Right renal cortex interstitium (tissue), 3 donors: Measurements from ENCODE around the gene ATP6V0A4. TPM values are rescaled to one million over a fixed set of nuclear protein-coding genes. Genes with fewer than 3 reads are reported as not detected.
"Not testable (repeated sequence)": the region's sequence is repeated elsewhere in the genome, so short reads cannot be mapped to it uniquely, and the experiment has no call there.

Source experiments
- DNase-seq, 3 donors: peaks; one replicate each; pipeline ENCODE4 v3.0.0-alpha.2; 2013; ENCODE audit warnings: low read depth in 3 of 3, low spot score in 2 of 3
- polyA plus RNA-seq, 3 donors: library from polyadenylated mRNA; unstranded; fragments of 120-200 nt; gene quantifications; one replicate each; pipeline ENCODE4 v1.2.1, GENCODE V29; 2013; ENCODE audit not compliant: insufficient read length in 3 of 3

ATP6V0A4 gene
- polyA plus RNA-seq, 3 donors = 78.9 to 81.5 (median 81.4) TPM

GRCh38 chr7:138752518-138753149, 45.4 kb downstream of the ATP6V0A4 start:
- DNase-seq = no peak

GRCh38 chr7:138750901-138751464, 47.0 kb downstream of the ATP6V0A4 start:
- no peak for DNase-seq

- no peak for DNase-seq
Measured at GRCh38 chr7:138750473-138750872, 47.5 kb downstream of the ATP6V0A4 start.

GRCh38 chr7:138749960-138750359, 48.0 kb downstream of the ATP6V0A4 start:
- no peak for DNase-seq

- no peak for DNase-seq
Measured at GRCh38 chr7:138748666-138749065, 49.3 kb downstream of the ATP6V0A4 start.

GRCh38 chr7:138746073-138746472, 51.9 kb downstream of the ATP6V0A4 start:
- DNase-seq = no peak

GRCh38 chr7:138745189-138745588, 52.8 kb downstream of the ATP6V0A4 start:
- DNase-seq = no peak

- DNase-seq = no peak
Measured at GRCh38 chr7:138741453-138741735, 56.6 kb downstream of the ATP6V0A4 start.

GRCh38 chr7:138739859-138740258, 58.1 kb downstream of the ATP6V0A4 start:
- DNase-seq = no peak

- DNase-seq = peak; percentile 83 to 88 (median 83)
Measured at GRCh38 chr7:138738551-138739335, 59.3 kb downstream of the ATP6V0A4 start.

GRCh38 chr7:138738114-138738513, 59.9 kb downstream of the ATP6V0A4 start:
- DNase-seq = no peak

- DNase-seq = no peak
Measured at GRCh38 chr7:138735399-138735798, 62.6 kb downstream of the ATP6V0A4 start.

GRCh38 chr7:138731733-138732132, 66.3 kb downstream of the ATP6V0A4 start:
- not testable (repeated sequence) for DNase-seq

GRCh38 chr7:138729444-138729843, 68.6 kb downstream of the ATP6V0A4 start:
- no peak for DNase-seq

- DNase-seq = no peak
Measured at GRCh38 chr7:138727336-138728099, 70.5 kb downstream of the ATP6V0A4 start.

GRCh38 chr7:138726288-138726687, 71.7 kb downstream of the ATP6V0A4 start:
- DNase-seq = no peak

GRCh38 chr7:138720286-138720685, 77.7 kb downstream of the ATP6V0A4 start:
- no peak for DNase-seq

GRCh38 chr7:138716889-138717288, 81.1 kb downstream of the ATP6V0A4 start:
- DNase-seq = no peak

- DNase-seq = no peak
Measured at GRCh38 chr7:138713191-138713590, 84.8 kb downstream of the ATP6V0A4 start.

GRCh38 chr7:138712652-138713051, 85.3 kb downstream of the ATP6V0A4 start:
- no peak for DNase-seq
